SHP77 treated with DMSO at 0.1 percent for 48 hours (cell line): ENCODE results near the gene SAFB2.

Experiments used
- DNase-seq: peaks from one replicate; lab custom pipeline; 2025; lab: John Stamatoyannopoulos, UW

Gene SAFB2

GRCh38 chr19:5622465-5623396 lies at the start of gene SAFB2, which contains the start of gene SAFB:
SAFB2 (minus strand) TSS chr19:5622776; CDS start chr19:5622715, 61 bp downstream.
SAFB (plus strand) TSS chr19:5623083; CDS start chr19:5623206, 123 bp downstream.
- DNase-seq, result peak; percentile 95

GRCh38 chr19:5671600-5671999 lies 49.0 kb upstream of the SAFB2 start:
- no peak for DNase-seq

GRCh38 chr19:5669212-5669611 lies 46.6 kb upstream of the SAFB2 start:
- DNase-seq, result no peak

GRCh38 chr19:5667751-5668271 lies 45.2 kb upstream of the SAFB2 start:
- no peak for DNase-seq

- DNase-seq, result no peak
These were observed 44.5 kb upstream of the SAFB2 start for GRCh38 chr19:5666921-5667610.

GRCh38 chr19:5665781-5666513 lies 43.4 kb upstream of the SAFB2 start:
- no peak for DNase-seq

GRCh38 chr19:5664515-5664914 lies 41.9 kb upstream of the SAFB2 start:
- no peak for DNase-seq

GRCh38 chr19:5663904-5664303 lies 41.3 kb upstream of the SAFB2 start:
- DNase-seq, result no peak

- DNase-seq, result no peak
These were observed 38.9 kb upstream of the SAFB2 start for GRCh38 chr19:5661483-5661882.

GRCh38 chr19:5655412-5655811 lies 32.8 kb upstream of the SAFB2 start:
- no peak for DNase-seq

- DNase-seq, result no peak
These were observed 32.4 kb upstream of the SAFB2 start for GRCh38 chr19:5654931-5655330.

GRCh38 chr19:5652261-5652660 lies 29.7 kb upstream of the SAFB2 start:
- DNase-seq, result no peak

GRCh38 chr19:5651361-5651760 lies 28.8 kb upstream of the SAFB2 start:
- no peak for DNase-seq

- no peak for DNase-seq
These were observed 25.9 kb upstream of the SAFB2 start for GRCh38 chr19:5648464-5648863.

- DNase-seq, result no peak
These were observed 24.1 kb upstream of the SAFB2 start for GRCh38 chr19:5646703-5647102.

- DNase-seq, result no peak
These were observed 22.8 kb upstream of the SAFB2 start for GRCh38 chr19:5645409-5645808.

- no peak for DNase-seq
These were observed 21.5 kb upstream of the SAFB2 start for GRCh38 chr19:5644037-5644436.

GRCh38 chr19:5643060-5643459 lies 20.5 kb upstream of the SAFB2 start:
- no peak for DNase-seq

- DNase-seq, result no peak
These were observed 19.6 kb upstream of the SAFB2 start for GRCh38 chr19:5642204-5642603.

GRCh38 chr19:5641171-5641570 lies 18.6 kb upstream of the SAFB2 start:
- no peak for DNase-seq

GRCh38 chr19:5637971-5638370 lies 15.4 kb upstream of the SAFB2 start:
- DNase-seq, result no peak

GRCh38 chr19:5635427-5635826 lies 12.9 kb upstream of the SAFB2 start:
- no peak for DNase-seq
